Mesenchymal stem cell (in vitro differentiated cells and primary cell): ENCODE results near the gene TNFRSF12A.

Source experiments
- DNase-seq: peaks from one replicate; pipeline ENCODE4 v3.0.0-alpha.2; 2013
- H2AFZ ChIP-seq: one replicate; pipeline ENCODE4 v1.6.1; 2013; ENCODE audit warnings: low read depth, mild to moderate bottlenecking, control low read depth, inconsistent platforms, low read length, moderate library complexity
- H2AK5ac ChIP-seq: 2 replicates; pipeline ENCODE4 v1.6.1; 2013; ENCODE audit warnings: low read length, moderate library complexity, mild to moderate bottlenecking, inconsistent platforms; ENCODE audit not compliant: severe bottlenecking
- H2BK120ac ChIP-seq: one replicate; pipeline ENCODE4 v1.6.1; 2013; ENCODE audit warnings: low read depth, mild to moderate bottlenecking, inconsistent platforms, low read length, moderate library complexity
- H2BK12ac ChIP-seq, 2 experiments: one replicate each; pipeline ENCODE4 v1.6.1; 2013; ENCODE audit warnings: inconsistent platforms in 2 of 2, low read length in 2 of 2, mild to moderate bottlenecking in 2 of 2, moderate library complexity in 2 of 2, control low read depth in 1 of 2
- H2BK15ac ChIP-seq: one replicate; pipeline ENCODE4 v1.6.1; 2013; ENCODE audit warnings: mild to moderate bottlenecking, low read depth, inconsistent platforms; ENCODE audit not compliant: poor library complexity, severe bottlenecking
- H2BK5ac ChIP-seq: 2 replicates; pipeline ENCODE4 v1.6.1; 2013; ENCODE audit warnings: low read depth, mild to moderate bottlenecking, low read length, control low read depth, inconsistent platforms; ENCODE audit not compliant: poor library complexity, severe bottlenecking
- H3K14ac ChIP-seq, 2 experiments: one replicate each; pipeline ENCODE4 v1.6.1; 2013; ENCODE audit warnings: inconsistent platforms in 2 of 2, low read length in 2 of 2, control low read depth in 1 of 2, mild to moderate bottlenecking in 1 of 2, moderate library complexity in 1 of 2
- H3K18ac ChIP-seq, 2 experiments: one replicate each; pipeline ENCODE4 v1.6.1; 2013; ENCODE audit warnings: inconsistent platforms in 2 of 2, low read length in 2 of 2, control low read depth in 1 of 2, low read depth in 1 of 2, mild to moderate bottlenecking in 1 of 2
- H3K23ac ChIP-seq, 2 experiments: one replicate each; pipeline ENCODE4 v1.6.1; 2013; ENCODE audit warnings: inconsistent platforms in 2 of 2, low read length in 2 of 2, mild to moderate bottlenecking in 2 of 2, moderate library complexity in 2 of 2, control low read depth in 1 of 2
- H3K27ac ChIP-seq: 2 replicates; pipeline ENCODE4 v1.5.1; 2013; ENCODE audit warnings: mild to moderate bottlenecking, moderate library complexity, low read length, control low read depth, inconsistent platforms; ENCODE audit not compliant: poor library complexity, severe bottlenecking
- H3K27me3 ChIP-seq, 2 experiments: 2 replicates each; pipeline versions ENCODE4 v1.6.1 to v1.7.0; 2013; ENCODE audit warnings: low read length in 2 of 2, mild to moderate bottlenecking in 2 of 2, moderate library complexity in 2 of 2, control low read depth in 1 of 2, inconsistent platforms in 1 of 2; ENCODE audit not compliant: control insufficient read depth in 1 of 2, insufficient read depth in 1 of 2
- H3K36me3 ChIP-seq, 2 experiments: 2 replicates each; pipeline versions ENCODE4 v1.6.1 to v1.7.0; 2013; ENCODE audit warnings: low read length in 2 of 2, control low read depth in 1 of 2, inconsistent platforms in 1 of 2, low read depth in 1 of 2, mild to moderate bottlenecking in 1 of 2; ENCODE audit not compliant: insufficient read depth in 2 of 2, control insufficient read depth in 1 of 2
- H3K4ac ChIP-seq, 2 experiments: one replicate each; pipeline ENCODE4 v1.6.1; 2013; ENCODE audit warnings: inconsistent platforms in 2 of 2, low read length in 2 of 2, mild to moderate bottlenecking in 2 of 2, moderate library complexity in 2 of 2, control low read depth in 1 of 2, low read depth in 1 of 2
- H3K4me1 ChIP-seq: 2 replicates; pipeline ENCODE4 v1.6.1; 2013; ENCODE audit warnings: low read depth, low read length, control low read depth; ENCODE audit not compliant: control insufficient read depth, insufficient read depth
- H3K4me2 ChIP-seq: 2 replicates; pipeline ENCODE4 v1.6.1; 2013; ENCODE audit warnings: low read length, mild to moderate bottlenecking, inconsistent platforms; ENCODE audit not compliant: poor library complexity, severe bottlenecking
- H3K4me3 ChIP-seq, 2 experiments: 2 replicates each; pipeline versions ENCODE4 v1.5.1 to v1.7.0; 2013; ENCODE audit warnings: low read length in 2 of 2, mild to moderate bottlenecking in 2 of 2, control low read depth in 1 of 2, low read depth in 1 of 2; ENCODE audit not compliant: insufficient read depth in 1 of 2
- H3K79me1 ChIP-seq: replicated peaks from 2 replicates; pipeline ENCODE4 v1.6.1; 2013; ENCODE audit warnings: mild to moderate bottlenecking, control low read depth, low read length, inconsistent platforms; ENCODE audit not compliant: poor library complexity, severe bottlenecking
- H3K9ac ChIP-seq: 2 replicates; pipeline ENCODE4 v1.7.0; 2013; ENCODE audit warnings: mild to moderate bottlenecking, low read length, moderate library complexity
- H3K9me3 ChIP-seq: 2 replicates; pipeline ENCODE4 v1.7.0; 2013; ENCODE audit warnings: mild to moderate bottlenecking, low read length; ENCODE audit not compliant: control insufficient read depth
- H4K8ac ChIP-seq: one replicate; pipeline ENCODE4 v1.6.1; 2013; ENCODE audit warnings: inconsistent platforms, mild to moderate bottlenecking, low read length, moderate library complexity
- H4K91ac ChIP-seq: one replicate; pipeline ENCODE4 v1.6.1; 2013; ENCODE audit warnings: mild to moderate bottlenecking, low read length, inconsistent platforms
- WGBS: methylation state at CpG from one replicate; pipeline ENCODE4 v1.1.7; 2013; ENCODE audit warnings: mixed read lengths; 5-methylcytosine and 5-hydroxymethylcytosine counted together

TNFRSF12A gene

GRCh38 chr16:3019594-3020246 lies 448 bp upstream of the TNFRSF12A start:
- H3K14ac ChIP-seq: no peak overlapping the region
- DNase-seq: no peak
- H3K27ac ChIP-seq: peak overlapping the region; percentile 60
- H4K91ac ChIP-seq: no peak overlapping the region
- peaks cover 27% of the 10 kb centered on the region for H3K4me1 ChIP-seq
- peak overlapping the region in 1 of 2 experiments; percentile 15 for H2BK12ac ChIP-seq
- H3K18ac ChIP-seq: peak overlapping the region in 1 of 2 experiments; percentile 54
- no peak overlapping the region for H2BK5ac ChIP-seq
- peak overlapping the region; percentile 88 for H3K4me2 ChIP-seq
- no peak overlapping the region for H2BK15ac ChIP-seq
- peaks cover 5 to 24% of the 10 kb centered on the region in 2 experiments for H3K27me3 ChIP-seq
- peaks cover 0 to 24% of the 10 kb centered on the region in 2 experiments for H3K36me3 ChIP-seq
- H2AK5ac ChIP-seq: no peak overlapping the region
- H3K4ac ChIP-seq: no peak overlapping the region
- 44% methylated on average over 38 of the region's 40 CpGs for WGBS
- no peak overlapping the region for H2AFZ ChIP-seq
- H3K79me1 ChIP-seq: peaks cover 2% of the 10 kb centered on the region
- peak overlapping the region; percentile 49 to 97 for H3K4me3 ChIP-seq
- no peak overlapping the region for H4K8ac ChIP-seq
- peak overlapping the region; percentile 65 for H3K9ac ChIP-seq
- no peak overlapping the region for H3K23ac ChIP-seq
- no peak overlapping the region for H2BK120ac ChIP-seq
- H3K9me3 ChIP-seq: no peaks in the 10 kb centered on the region

- Histone ChIP-seq H3K9me3 (no peaks in the 10 kb centered on the region), H3K27ac (peak overlapping the region; percentile 100), H3K4me2 (peak overlapping the region; percentile 64), H3K23ac (peak overlapping the region in 1 of 2 experiments; percentile 86), H2BK120ac (peak overlapping the region; percentile 77), H2AK5ac (peak overlapping the region; percentile 98), H3K27me3 (peaks cover 5 to 18% of the 10 kb centered on the region in 2 experiments), H4K91ac (peak overlapping the region; percentile 90), H3K4ac (peak overlapping the region; percentile 88 to 94), H3K9ac (peak overlapping the region; percentile 100), H2BK15ac (peak overlapping the region; percentile 97), H3K4me1 (peaks cover 29% of the 10 kb centered on the region), H2AFZ (no peak overlapping the region), H3K79me1 (peaks cover 6% of the 10 kb centered on the region), H4K8ac (peak overlapping the region; percentile 81), H3K14ac (peak overlapping the region in 1 of 2 experiments; percentile 93), H2BK5ac (peak overlapping the region; percentile 100), H3K18ac (peak overlapping the region; percentile 95 to 96), H2BK12ac (peak overlapping the region; percentile 9 to 45), H3K4me3 (peak overlapping the region; percentile 81 to 97), H3K36me3 (peaks cover 4 to 29% of the 10 kb centered on the region in 2 experiments)
- peak; percentile 90 for DNase-seq
- 2% methylated on average over 42 of the region's 57 CpGs for WGBS
Measured at GRCh38 chr16:3020604-3021448, 658 bp downstream of the TNFRSF12A start.

GRCh38 chr16:3021449-3022207 lies 1.5 kb downstream of the TNFRSF12A start:
- Histone ChIP-seq H3K23ac (peak overlapping the region in 1 of 2 experiments; percentile 86), H2BK15ac (peak overlapping the region; percentile 60), H2AFZ (no peak overlapping the region), H3K9ac (peak overlapping the region; percentile 100), H2AK5ac (peak overlapping the region; percentile 99), H2BK5ac (peak overlapping the region; percentile 98), H3K4me3 (peak overlapping the region; percentile 81 to 97), H3K18ac (peak overlapping the region; percentile 95 to 96), H4K8ac (peak overlapping the region; percentile 81), H3K79me1 (peaks cover 6% of the 10 kb centered on the region), H3K36me3 (peaks cover 12 to 37% of the 10 kb centered on the region in 2 experiments), H2BK120ac (peak overlapping the region; percentile 77), H3K27ac (peak overlapping the region; percentile 100), H3K14ac (peak overlapping the region; percentile 62 to 93), H3K9me3 (no peaks in the 10 kb centered on the region), H2BK12ac (peak overlapping the region; percentile 49 to 90), H3K4ac (peak overlapping the region; percentile 88 to 94), H3K27me3 (peaks cover 5 to 18% of the 10 kb centered on the region in 2 experiments), H4K91ac (peak overlapping the region; percentile 90), H3K4me1 (peaks cover 29% of the 10 kb centered on the region), H3K4me2 (peak overlapping the region; percentile 64)
- DNase-seq: peak; percentile 90
- WGBS: under 1% methylated on average over 24 of the region's 25 CpGs
